ENCODE results near the gene IMPG1.

Gene IMPG1

GRCh38 chr6:75884822-75885221 lies 187.6 kb downstream of the IMPG1 start:
- DNase-seq: no peak

DNA sequence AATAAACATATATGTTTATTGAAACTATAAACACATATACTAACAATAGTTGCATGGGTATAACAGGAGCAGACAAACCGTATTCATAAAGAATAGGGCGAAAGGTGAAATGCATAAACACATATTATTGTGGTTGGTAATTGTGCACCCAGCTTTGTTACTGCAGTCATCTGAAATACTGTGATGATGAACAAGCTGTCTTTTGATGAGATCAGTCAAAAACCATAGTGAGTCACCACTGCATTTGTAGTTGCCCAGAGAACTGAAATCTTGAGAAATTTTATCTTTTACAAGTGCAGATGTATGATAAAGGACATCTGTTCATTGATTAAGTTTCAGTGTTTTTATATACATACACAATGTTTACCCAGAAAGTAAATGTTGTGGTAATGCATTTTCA lies 189.7 kb downstream of the IMPG1 start:
- no peak for DNase-seq

GRCh38 chr6:75880305-75880704 lies 192.2 kb downstream of the IMPG1 start:
- DNase-seq: no peak

DNA sequence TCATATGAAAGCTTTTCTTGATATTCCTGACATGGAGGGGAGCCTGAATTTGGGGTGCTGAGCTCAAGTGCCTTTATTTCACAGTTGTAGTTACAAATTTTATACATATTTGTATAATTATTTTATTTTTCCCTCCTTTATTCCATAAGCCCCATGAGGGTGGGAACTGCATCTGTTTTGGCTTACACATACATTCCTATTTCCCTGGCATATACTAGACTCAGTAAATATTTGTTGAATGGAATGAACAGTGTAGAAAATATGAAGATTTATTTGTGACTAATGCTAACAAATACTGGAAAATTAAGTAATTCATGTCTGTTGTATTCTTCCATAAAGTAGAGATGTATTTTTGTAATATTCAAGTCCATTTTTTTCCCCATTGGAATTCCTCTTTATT lies 196.3 kb downstream of the IMPG1 start:
- DNase-seq: no peak

- no peak for DNase-seq
Measured at GRCh38 chr6:75874224-75874623, 198.2 kb downstream of the IMPG1 start.
